CD14-positive monocyte (primary cell): ENCODE results near the gene SRGAP1. TPM values are rescaled to one million over a fixed set of nuclear protein-coding genes. Genes with fewer than 3 reads are reported as not detected.

Experiments used
- DNase-seq, 3 donors: peaks; one replicate each; pipeline ENCODE4 v3.0.0-alpha.2; 2011 to 2022
- H2AFZ ChIP-seq: 2 replicates; pipeline ENCODE4 v1.6.0; 2012; ENCODE audit warnings: mild to moderate bottlenecking, low read depth, low read length, inconsistent platforms; ENCODE audit not compliant: insufficient read depth, poor library complexity, severe bottlenecking
- H3K27ac ChIP-seq, 2 donors: 1 replicate in 1 of 2; 2 replicates in 1 of 2; pipeline ENCODE4 v1.5.1; 2012 to 2013; ENCODE audit warnings: low read length in 2 of 2, control low read depth in 1 of 2, inconsistent platforms in 1 of 2, low read depth in 1 of 2, mild to moderate bottlenecking in 1 of 2
- H3K27me3 ChIP-seq, 2 donors: one replicate each; pipeline versions ENCODE4 v1.6.0 to v1.6.1; 2011 to 2013; ENCODE audit warnings: low read length in 2 of 2; ENCODE audit not compliant: control insufficient read depth in 2 of 2, insufficient read depth in 2 of 2
- H3K36me3 ChIP-seq, 2 donors: replicated peaks in 1 of 2; 1 replicate in 1 of 2; 2 replicates in 1 of 2; pipeline versions ENCODE4 v1.5.1 to v1.6.1; 2012 to 2013; ENCODE audit warnings: low read length in 2 of 2, control low read depth in 1 of 2, inconsistent platforms in 1 of 2, mild to moderate bottlenecking in 1 of 2; ENCODE audit not compliant: insufficient read depth in 2 of 2, control insufficient read depth in 1 of 2
- H3K4me1 ChIP-seq, 2 donors: 1 replicate in 1 of 2; 2 replicates in 1 of 2; pipeline versions ENCODE4 v1.5.1 to v1.6.1; 2012 to 2013; ENCODE audit warnings: low read length in 2 of 2, control low read depth in 1 of 2, inconsistent platforms in 1 of 2, mild to moderate bottlenecking in 1 of 2, moderate library complexity in 1 of 2; ENCODE audit not compliant: insufficient read depth in 2 of 2, control insufficient read depth in 1 of 2
- H3K4me2 ChIP-seq: replicated peaks from 2 replicates; pipeline ENCODE3; 2012; ENCODE audit warnings: low read length, moderate library complexity, mild to moderate bottlenecking; ENCODE audit not compliant: poor library complexity, severe bottlenecking; ENCODE audit errors: extremely low read depth
- H3K4me3 ChIP-seq, 3 experiments: fragments of 200-600 bp in 1 of 3; sonication (generic) in 1 of 3; replicated peaks in 1 of 3; 1 replicate in 2 of 3; 2 replicates in 1 of 3; pipeline ENCODE4 v1.5.1; 2011 to 2013; ENCODE audit warnings: low read length in 3 of 3, mild to moderate bottlenecking in 3 of 3, control low read depth in 2 of 3, low read depth in 2 of 3, inconsistent platforms in 1 of 3, moderate library complexity in 1 of 3
- H3K79me2 ChIP-seq: 2 replicates; pipeline ENCODE4 v1.6.0; 2012; ENCODE audit warnings: mild to moderate bottlenecking, control low read depth, inconsistent platforms, low read length, moderate library complexity; ENCODE audit not compliant: insufficient read depth
- H3K9ac ChIP-seq: 2 replicates; pipeline ENCODE4 v1.6.0; 2017; ENCODE audit warnings: low read length, mild to moderate bottlenecking; ENCODE audit not compliant: insufficient read depth, poor library complexity, severe bottlenecking
- H3K9me3 ChIP-seq, 2 donors: replicated peaks in 1 of 2; 1 replicate in 1 of 2; 2 replicates in 1 of 2; pipeline versions ENCODE4 v1.5.1 to v1.6.1; 2012 to 2013; ENCODE audit warnings: low read length in 2 of 2, control low read depth in 1 of 2; ENCODE audit not compliant: control insufficient read depth in 1 of 2, insufficient read depth in 1 of 2
- H4K20me1 ChIP-seq: 2 replicates; pipeline ENCODE4 v1.6.0; 2012; ENCODE audit warnings: mild to moderate bottlenecking, low read length, control low read depth, moderate library complexity; ENCODE audit not compliant: insufficient read depth
- H3K27ac Mint-ChIP-seq, 7 donors: one replicate each; pipeline ENCODE4 v1.8.0; 2020; ENCODE audit warnings: mild to moderate bottlenecking in 7 of 7, mixed read lengths in 7 of 7, moderate library complexity in 6 of 7, inconsistent platforms in 2 of 7
- H3K27me3 Mint-ChIP-seq, 3 donors: one replicate each; pipeline ENCODE4 v1.8.0; 2021 to 2022; ENCODE audit warnings: low read depth in 3 of 3, mild to moderate bottlenecking in 3 of 3, mixed read lengths in 3 of 3, moderate library complexity in 3 of 3, inconsistent platforms in 1 of 3
- H3K36me3 Mint-ChIP-seq, 2 donors: one replicate each; pipeline ENCODE4 v1.8.0; 2020; ENCODE audit warnings: mixed read lengths in 2 of 2, inconsistent platforms in 1 of 2, mild to moderate bottlenecking in 1 of 2
- H3K4me1 Mint-ChIP-seq: one replicate; pipeline ENCODE4 v1.8.0; 2020; ENCODE audit warnings: mild to moderate bottlenecking, mixed read lengths
- H3K4me3 Mint-ChIP-seq, 2 donors: one replicate each; pipeline ENCODE4 v1.8.0; 2020; ENCODE audit warnings: mild to moderate bottlenecking in 2 of 2, mixed read lengths in 2 of 2, moderate library complexity in 1 of 2
- H3K9me3 Mint-ChIP-seq, 7 donors: one replicate each; pipeline ENCODE4 v1.8.0; 2020 to 2022; ENCODE audit warnings: mixed read lengths in 7 of 7, mild to moderate bottlenecking in 6 of 7, moderate library complexity in 6 of 7, inconsistent platforms in 2 of 7
- CTCF ChIP-seq: fragments of 200-600 bp; IDR thresholded peaks from one replicate; pipeline ENCODE4 v1.8.0; 2022; ENCODE audit warnings: antibody characterized with exemption, mild to moderate bottlenecking
- WGBS: methylation state at CpG from one replicate; pipeline ENCODE4 v1.1.5; 2013; ENCODE audit warnings: missing lambda C conversion rate; ENCODE audit not compliant: insufficient coverage; 5-methylcytosine and 5-hydroxymethylcytosine counted together
- intact Hi-C, 2 donors: fragments of 100-400 bp; cut with micrococcal nuclease; formaldehyde crosslinking; loops; one replicate each; pipeline versions ENCODE4 v1.15.0 to v1.15.1; 2023
- polyA plus RNA-seq, 3 donors: library from polyadenylated mRNA; depleted of rRNA in 1 of 3; unstranded in 2 of 3; stranded (reverse) in 1 of 3; fragments of 300-500 nt in 2 of 3; fragments of >200 nt in 1 of 3; fragmentation: Illumina TruSeq in 2 of 3; gene quantifications; 1 replicate in 2 of 3; 2 replicates in 1 of 3; pipeline ENCODE4 v1.2.3, GENCODE V29; 2012 to 2021

SRGAP1 gene
- polyA plus RNA-seq, 3 donors: 0.05 to 0.52 (median 0.07) TPM

- TF ChIP-seq CTCF: no peak
- Mint-ChIP-seq H3K27ac (no peak overlapping the region), H3K9me3 (peaks cover 5 to 15% (median 10%) of the 10 kb centered on the region in 7 donors), H3K36me3 (no peaks in the 10 kb centered on the region), H3K4me3 (no peak overlapping the region), H3K4me1 (peaks cover 7% of the 10 kb centered on the region), H3K27me3 (peaks cover 5 to 16% (median 8%) of the 10 kb centered on the region in 3 donors)
- no peak overlapping the region for H3K4me2 ChIP-seq
- no peak overlapping the region for H3K9ac ChIP-seq
- H3K9me3 ChIP-seq: peaks cover 0 to 6% of the 10 kb centered on the region in 2 donors
- intact Hi-C loops: no loop called here
- H2AFZ ChIP-seq: no peak overlapping the region
- DNase-seq: no peak
- H3K27me3 ChIP-seq: peaks cover 0 to 5% of the 10 kb centered on the region in 2 donors
- H3K79me2 ChIP-seq: no peaks in the 10 kb centered on the region
- H3K27ac ChIP-seq: no peak overlapping the region
- H3K4me3 ChIP-seq: no peak overlapping the region
- H4K20me1 ChIP-seq: no peaks in the 10 kb centered on the region
- 99% methylated on average over 6 of the region's 6 CpGs for WGBS
- peaks cover 0 to 3% of the 10 kb centered on the region in 2 donors for H3K4me1 ChIP-seq
- H3K36me3 ChIP-seq: no peaks in the 10 kb centered on the region
Measured at GRCh38 chr12:63823040-63823439, 21.5 kb upstream of the SRGAP1 start.

GRCh38 chr12:63826006-63826585 lies 18.4 kb upstream of the SRGAP1 start:
- H3K4me2 ChIP-seq: no peak overlapping the region
- H3K36me3 ChIP-seq: no peaks in the 10 kb centered on the region
- Mint-ChIP-seq H3K27me3 (peaks cover 7 to 11% (median 8%) of the 10 kb centered on the region in 3 donors), H3K9me3 (peaks cover 4 to 17% (median 13%) of the 10 kb centered on the region in 7 donors), H3K27ac (no peak overlapping the region), H3K36me3 (no peaks in the 10 kb centered on the region), H3K4me1 (peaks cover 7% of the 10 kb centered on the region), H3K4me3 (no peak overlapping the region)
- H3K4me1 ChIP-seq: peaks cover 0 to 3% of the 10 kb centered on the region in 2 donors
- H3K27me3 ChIP-seq: peaks cover 0 to 5% of the 10 kb centered on the region in 2 donors
- no peak overlapping the region for H3K4me3 ChIP-seq
- peak; percentile 82 for TF ChIP-seq CTCF
- no peak overlapping the region for H3K27ac ChIP-seq
- WGBS: no CpG with 5 or more reads among the region's 4 CpGs
- H3K79me2 ChIP-seq: no peaks in the 10 kb centered on the region
- no peak overlapping the region for H3K9ac ChIP-seq
- no peaks in the 10 kb centered on the region for H4K20me1 ChIP-seq
- peak; percentile 30 to 51 (median 51) for DNase-seq
- intact Hi-C loops: no loop called here
- H3K9me3 ChIP-seq: no peaks in the 10 kb centered on the region
- no peak overlapping the region for H2AFZ ChIP-seq
